GM12878 (cell line): Measurements from ENCODE around the gene TRIM6. TPM values are rescaled to one million over a fixed set of nuclear protein-coding genes. Genes with fewer than 3 reads are reported as not detected.

Experiments used
- ATAC-seq: fragments of 200-7000 bp; cut with Tn5 transposase; 3 replicates; pipeline ENCODE4 v1.9.1; 2020; ENCODE audit warnings: mild to moderate bottlenecking, moderate library complexity
- BruUV-seq: library from RNA; stranded (reverse); fragments of 400-500 nt; replicated peaks from 2 replicates; lab custom pipeline; 2021; lab: Mats Ljungman, UMichigan
- CTCF ChIA-PET: fragments of 300-600 bp; sonication (Branson Sonifier 250); formaldehyde crosslinking; extraction: SDS; loops from one replicate; lab custom pipeline; 2021; ENCODE audit warnings: inconsistent platforms; lab: Yijun Ruan, JAX
- POLR2A ChIA-PET: fragments of 350-600 bp; formaldehyde crosslinking; extraction: SDS; loops from one replicate; lab custom pipeline; 2021; ENCODE audit warnings: inconsistent platforms; lab: Charles Lee
- RAD21 ChIA-PET: fragments of 300-600 bp; sonication (Branson Sonifier 250); formaldehyde crosslinking; loops from one replicate; lab custom pipeline; 2023; ENCODE audit warnings: antibody characterized with exemption; ENCODE audit not compliant: unreplicated experiment; lab: Charles Lee
- SMC1A ChIA-PET: fragments of 300-600 bp; sonication (Branson Sonifier 250); formaldehyde crosslinking; loops from one replicate; lab custom pipeline; 2023; ENCODE audit not compliant: unreplicated experiment, uncharacterized antibody; lab: Charles Lee
- DNase-seq: peaks from one replicate; pipeline ENCODE4 v3.0.0-alpha.2; 2011; ENCODE audit warnings: low read depth, low spot score
- FAIRE-seq: peaks from 3 replicates; lab custom pipeline; 2011; peaks lifted over from hg19 to GRCh38; lab: Jason Lieb, UNC
- H2AFZ ChIP-seq: 2 replicates; pipeline ENCODE4 v1.6.0; 2011; ENCODE audit warnings: low read depth, low read length, control low read depth; ENCODE audit not compliant: control insufficient read depth
- H3K27ac ChIP-seq: 2 replicates; pipeline ENCODE4 v1.5.1; 2011; ENCODE audit warnings: control low read depth; ENCODE audit not compliant: control insufficient read depth, insufficient read depth
- H3K27me3 ChIP-seq, 2 experiments: replicated peaks in 1 of 2; 2 replicates each; pipeline versions ENCODE4 v1.6.0 to v1.6.1; 2011; ENCODE audit warnings: low read length in 1 of 2; ENCODE audit not compliant: control insufficient read depth in 2 of 2, insufficient read depth in 2 of 2
- H3K36me3 ChIP-seq, 2 experiments: 2 replicates each; pipeline ENCODE4 v1.5.1; 2011; ENCODE audit warnings: low read length in 1 of 2; ENCODE audit not compliant: control insufficient read depth in 2 of 2, insufficient read depth in 2 of 2
- H3K4me1 ChIP-seq: 2 replicates; pipeline ENCODE4 v1.6.1; 2011; ENCODE audit warnings: mild to moderate bottlenecking, low read length, moderate library complexity, mixed read lengths; ENCODE audit not compliant: control insufficient read depth, insufficient read depth
- H3K4me2 ChIP-seq: 2 replicates; pipeline ENCODE4 v1.6.0; 2011; ENCODE audit warnings: control low read depth; ENCODE audit not compliant: control insufficient read depth, insufficient read depth
- H3K4me3 ChIP-seq: fragments of 200-600 bp; sonication (generic); 2 replicates; pipeline ENCODE4 v1.5.1; 2016
- H3K79me2 ChIP-seq: 2 replicates; pipeline ENCODE4 v1.6.0; 2011; ENCODE audit warnings: low read length; ENCODE audit not compliant: control insufficient read depth, insufficient read depth
- H3K9ac ChIP-seq: 2 replicates; pipeline ENCODE4 v1.8.0; 2011; ENCODE audit warnings: low read length, control low read depth, mixed read lengths; ENCODE audit not compliant: control insufficient read depth, insufficient read depth
- H3K9me3 ChIP-seq: replicated peaks from 3 replicates; pipeline ENCODE4 v1.5.1; 2011; ENCODE audit warnings: mild to moderate bottlenecking, low read length; ENCODE audit not compliant: control insufficient read depth, insufficient read depth
- H4K20me1 ChIP-seq: 2 replicates; pipeline ENCODE4 v1.6.0; 2011; ENCODE audit not compliant: control insufficient read depth, insufficient read depth
- CREM ChIP-seq: IDR thresholded peaks from 2 replicates; pipeline ENCODE4 v1.6.1; 2014; ENCODE audit warnings: antibody characterized with exemption, low read depth
- ESRRA ChIP-seq: IDR thresholded peaks from 2 replicates; pipeline ENCODE4 v1.6.1; 2012; ENCODE audit warnings: mild to moderate bottlenecking, low read length, improper control_type of control experiment
- FOXM1 ChIP-seq: IDR thresholded peaks from 2 replicates; pipeline ENCODE4 v1.6.1; 2012; ENCODE audit warnings: low read depth, mild to moderate bottlenecking, inconsistent platforms, low read length, moderate library complexity
- KDM1A ChIP-seq: fragments of 200-600 bp; sonication (generic); IDR thresholded peaks from 2 replicates; pipeline ENCODE4 v1.6.1; 2016; ENCODE audit warnings: borderline replicate concordance
- LARP7 ChIP-seq: fragments of 450-650 bp; IDR thresholded peaks from 2 replicates; pipeline ENCODE4 v1.6.1; 2017; ENCODE audit warnings: mild to moderate bottlenecking
- MEF2B ChIP-seq: fragments of 450-650 bp; IDR thresholded peaks from 2 replicates; pipeline ENCODE4 v1.6.1; 2018; ENCODE audit warnings: mild to moderate bottlenecking, moderate library complexity; ENCODE audit not compliant: partially characterized antibody, poor library complexity, severe bottlenecking
- NFXL1 ChIP-seq: fragments of 450-650 bp; IDR thresholded peaks from 2 replicates; pipeline ENCODE4 v1.6.1; 2017; ENCODE audit warnings: antibody characterized with exemption, mild to moderate bottlenecking, borderline replicate concordance
- NFYB ChIP-seq: IDR thresholded peaks from 2 replicates; pipeline ENCODE4 v1.6.1; 2011; ENCODE audit warnings: low read depth, mild to moderate bottlenecking, low read length, improper control_type of control experiment, moderate library complexity; ENCODE audit not compliant: insufficient read depth
- PRDM15 ChIP-seq: fragments of 450-650 bp; formaldehyde crosslinking; IDR thresholded peaks from 2 replicates; pipeline ENCODE4 v1.4.0; 2020; ENCODE audit warnings: mild to moderate bottlenecking, moderate library complexity
- WRNIP1 ChIP-seq: IDR thresholded peaks from 2 replicates; pipeline ENCODE4 v1.6.1; 2011; ENCODE audit warnings: low read depth, low read length, improper control_type of control experiment, borderline replicate concordance
- WGBS: methylation state at CpG from one replicate; pipeline ENCODE4 v1.1.6; 2016; ENCODE audit warnings: low lambda C conversion rate; ENCODE audit not compliant: insufficient replicate concordance, insufficient coverage; ENCODE audit errors: missing lambda C conversion rate; 5-methylcytosine and 5-hydroxymethylcytosine counted together
- in situ Hi-C: fragments of 300-500 bp; cut with MboI; formaldehyde crosslinking; loops from 9 replicates; pipeline ENCODE4 v1.14.3; 2018; ENCODE audit warnings: mixed read lengths
- intact Hi-C: fragments of 100-400 bp; cut with micrococcal nuclease; formaldehyde crosslinking; loops from one replicate; pipeline ENCODE4 v1.14.2; 2022; ENCODE audit not compliant: unreplicated experiment
- polyA plus RNA-seq, 11 experiments: library from polyadenylated mRNA; depleted of rRNA in 4 of 11; unstranded in 6 of 11; stranded (reverse) in 5 of 11; fragments of >200 nt; fragmentation: Nextera tagmentation in 4 of 11; fragmentation: Illumina TruSeq in 1 of 11; extraction: Ambion mirVana in 4 of 11; extraction: Trizol in 1 of 11; gene quantifications; 1 replicate in 1 of 11; 2 replicates in 10 of 11; pipeline versions ENCODE4 v1.2.1 to v1.2.3, GENCODE V29; 2011 to 2016; ENCODE audit warnings: inconsistent platforms in 2 of 11, missing spikeins in 2 of 11, low read depth in 1 of 11
- total RNA-seq, 4 experiments: library from RNA; depleted of rRNA in 3 of 4; stranded (reverse); fragments of >200 nt in 3 of 4; fragmentation: Illumina TruSeq in 1 of 4; extraction: Trizol in 1 of 4; gene quantifications; 2 replicates each; pipeline versions ENCODE4 v1.2.1 to v1.2.3, GENCODE V29; 2013 to 2021
- TF ChIP-seq, protein P1 (sequence below): fragments of 450-650 bp; IDR thresholded peaks from 2 replicates; pipeline ENCODE4 v1.6.1; 2016; ENCODE audit warnings: mild to moderate bottlenecking
- TF ChIP-seq, protein P2 (sequence below): fragments of 450-650 bp; IDR thresholded peaks from 2 replicates; pipeline ENCODE4 v1.6.1; 2017; ENCODE audit warnings: antibody characterized with exemption, mild to moderate bottlenecking, moderate library complexity

Gene TRIM6
- total and polyA plus RNA-seq, 10 of the 15 experiments (the other 5 are each of a cell fraction or from before 2014, with no cell fraction given), result 1.4 to 6.8 (median 4.2) TPM

- intact Hi-C loops, result no loop called here
- no peak for ATAC-seq
- no peak for TF ChIP-seq MEF2B
- no peak for TF ChIP-seq KDM1A
- TF ChIP-seq, protein P1, sequence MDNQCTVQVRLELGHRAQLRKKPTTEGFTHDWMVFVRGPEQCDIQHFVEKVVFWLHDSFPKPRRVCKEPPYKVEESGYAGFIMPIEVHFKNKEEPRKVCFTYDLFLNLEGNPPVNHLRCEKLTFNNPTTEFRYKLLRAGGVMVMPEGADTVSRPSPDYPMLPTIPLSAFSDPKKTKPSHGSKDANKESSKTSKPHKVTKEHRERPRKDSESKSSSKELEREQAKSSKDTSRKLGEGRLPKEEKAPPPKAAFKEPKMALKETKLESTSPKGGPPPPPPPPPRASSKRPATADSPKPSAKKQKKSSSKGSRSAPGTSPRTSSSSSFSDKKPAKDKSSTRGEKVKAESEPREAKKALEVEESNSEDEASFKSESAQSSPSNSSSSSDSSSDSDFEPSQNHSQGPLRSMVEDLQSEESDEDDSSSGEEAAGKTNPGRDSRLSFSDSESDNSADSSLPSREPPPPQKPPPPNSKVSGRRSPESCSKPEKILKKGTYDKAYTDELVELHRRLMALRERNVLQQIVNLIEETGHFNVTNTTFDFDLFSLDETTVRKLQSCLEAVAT, result no peak
- TF ChIP-seq NFXL1, result no peak
- no peak for TF ChIP-seq PRDM15 (CRISPR knock-in tag)
- TF ChIP-seq FOXM1, result no peak
- TF ChIP-seq WRNIP1, result no peak
- TF ChIP-seq LARP7, result no peak
- no peak for TF ChIP-seq NFYB
- TF ChIP-seq, protein P2, sequence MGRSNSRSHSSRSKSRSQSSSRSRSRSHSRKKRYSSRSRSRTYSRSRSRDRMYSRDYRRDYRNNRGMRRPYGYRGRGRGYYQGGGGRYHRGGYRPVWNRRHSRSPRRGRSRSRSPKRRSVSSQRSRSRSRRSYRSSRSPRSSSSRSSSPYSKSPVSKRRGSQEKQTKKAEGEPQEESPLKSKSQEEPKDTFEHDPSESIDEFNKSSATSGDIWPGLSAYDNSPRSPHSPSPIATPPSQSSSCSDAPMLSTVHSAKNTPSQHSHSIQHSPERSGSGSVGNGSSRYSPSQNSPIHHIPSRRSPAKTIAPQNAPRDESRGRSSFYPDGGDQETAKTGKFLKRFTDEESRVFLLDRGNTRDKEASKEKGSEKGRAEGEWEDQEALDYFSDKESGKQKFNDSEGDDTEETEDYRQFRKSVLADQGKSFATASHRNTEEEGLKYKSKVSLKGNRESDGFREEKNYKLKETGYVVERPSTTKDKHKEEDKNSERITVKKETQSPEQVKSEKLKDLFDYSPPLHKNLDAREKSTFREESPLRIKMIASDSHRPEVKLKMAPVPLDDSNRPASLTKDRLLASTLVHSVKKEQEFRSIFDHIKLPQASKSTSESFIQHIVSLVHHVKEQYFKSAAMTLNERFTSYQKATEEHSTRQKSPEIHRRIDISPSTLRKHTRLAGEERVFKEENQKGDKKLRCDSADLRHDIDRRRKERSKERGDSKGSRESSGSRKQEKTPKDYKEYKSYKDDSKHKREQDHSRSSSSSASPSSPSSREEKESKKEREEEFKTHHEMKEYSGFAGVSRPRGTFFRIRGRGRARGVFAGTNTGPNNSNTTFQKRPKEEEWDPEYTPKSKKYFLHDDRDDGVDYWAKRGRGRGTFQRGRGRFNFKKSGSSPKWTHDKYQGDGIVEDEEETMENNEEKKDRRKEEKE, result no peak
- no peak for TF ChIP-seq CREM
- TF ChIP-seq ESRRA, result no peak
- TF ChIP-seq, all 136 proteins: peak for 0
Measured at GRCh38 chr11:5592615-5593014, 3.8 kb upstream of the TRIM6 start.

More at GRCh38 chr11:5592615-5593014, 3.8 kb upstream of the TRIM6 start:
- in situ Hi-C loops, result no loop called here
- H2AFZ ChIP-seq, result no peak overlapping the region
- H3K4me2 ChIP-seq, result no peak overlapping the region
- H3K9me3 ChIP-seq, result no peaks in the 10 kb centered on the region
- H3K27me3 ChIP-seq, result no peaks in the 10 kb centered on the region
- WGBS, result 68% methylated on average over 5 of the region's 5 CpGs
- no peaks in the 10 kb centered on the region; the same call in 1 of the 2 replicates for H3K4me1 ChIP-seq
- FAIRE-seq (no peak), DNase-seq (no peak)
- ChIA-PET CTCF (interaction anchor here (1.1 to 1.5 kb wide), 3 partner anchors 9 to 215 kb away, joined by 3 to 4 read pairs (median 4); no protein-coding TSS in a partner anchor), SMC1A (interaction anchor here (0.5 to 1.4 kb wide), 3 partner anchors 10 to 263 kb away, joined by 3 to 4 read pairs (median 3); no protein-coding TSS in a partner anchor), RAD21 (interaction anchor here (1.0 kb wide), 2 partner anchors 92 to 299 kb away, joined by 3 read pairs; partner anchors contain the start of gene TRIM5), POLR2A (no interaction called here)
- BruUV-seq, result no TSS peak
- H3K9ac ChIP-seq, result no peak overlapping the region
- no peaks in the 10 kb centered on the region for H4K20me1 ChIP-seq
- no peak overlapping the region for H3K27ac ChIP-seq
- H3K4me3 ChIP-seq, result no peak overlapping the region
- H3K36me3 ChIP-seq, result no peaks in the 10 kb centered on the region
- no peaks in the 10 kb centered on the region for H3K79me2 ChIP-seq
